Measurements from ENCODE around the gene CTNNA2.

The CTNNA2 gene

GRCh38 chr2:80153151-80153550 lies 640.3 kb downstream of the CTNNA2 start:
- H3K27ac ChIP-seq = no peak overlapping the region
- TF ChIP-seq, protein P1, sequence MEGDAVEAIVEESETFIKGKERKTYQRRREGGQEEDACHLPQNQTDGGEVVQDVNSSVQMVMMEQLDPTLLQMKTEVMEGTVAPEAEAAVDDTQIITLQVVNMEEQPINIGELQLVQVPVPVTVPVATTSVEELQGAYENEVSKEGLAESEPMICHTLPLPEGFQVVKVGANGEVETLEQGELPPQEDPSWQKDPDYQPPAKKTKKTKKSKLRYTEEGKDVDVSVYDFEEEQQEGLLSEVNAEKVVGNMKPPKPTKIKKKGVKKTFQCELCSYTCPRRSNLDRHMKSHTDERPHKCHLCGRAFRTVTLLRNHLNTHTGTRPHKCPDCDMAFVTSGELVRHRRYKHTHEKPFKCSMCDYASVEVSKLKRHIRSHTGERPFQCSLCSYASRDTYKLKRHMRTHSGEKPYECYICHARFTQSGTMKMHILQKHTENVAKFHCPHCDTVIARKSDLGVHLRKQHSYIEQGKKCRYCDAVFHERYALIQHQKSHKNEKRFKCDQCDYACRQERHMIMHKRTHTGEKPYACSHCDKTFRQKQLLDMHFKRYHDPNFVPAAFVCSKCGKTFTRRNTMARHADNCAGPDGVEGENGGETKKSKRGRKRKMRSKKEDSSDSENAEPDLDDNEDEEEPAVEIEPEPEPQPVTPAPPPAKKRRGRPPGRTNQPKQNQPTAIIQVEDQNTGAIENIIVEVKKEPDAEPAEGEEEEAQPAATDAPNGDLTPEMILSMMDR (IDR thresholded peaks at IDR 0.05) = no peak
- TF ChIP-seq ZFX (IDR thresholded peaks at IDR 0.05; ENCODE audit: borderline replicate concordance) = no peak

GRCh38 chr2:80153768-80154167 lies 640.9 kb downstream of the CTNNA2 start:
- H3K27ac ChIP-seq = no peak overlapping the region

DNA sequence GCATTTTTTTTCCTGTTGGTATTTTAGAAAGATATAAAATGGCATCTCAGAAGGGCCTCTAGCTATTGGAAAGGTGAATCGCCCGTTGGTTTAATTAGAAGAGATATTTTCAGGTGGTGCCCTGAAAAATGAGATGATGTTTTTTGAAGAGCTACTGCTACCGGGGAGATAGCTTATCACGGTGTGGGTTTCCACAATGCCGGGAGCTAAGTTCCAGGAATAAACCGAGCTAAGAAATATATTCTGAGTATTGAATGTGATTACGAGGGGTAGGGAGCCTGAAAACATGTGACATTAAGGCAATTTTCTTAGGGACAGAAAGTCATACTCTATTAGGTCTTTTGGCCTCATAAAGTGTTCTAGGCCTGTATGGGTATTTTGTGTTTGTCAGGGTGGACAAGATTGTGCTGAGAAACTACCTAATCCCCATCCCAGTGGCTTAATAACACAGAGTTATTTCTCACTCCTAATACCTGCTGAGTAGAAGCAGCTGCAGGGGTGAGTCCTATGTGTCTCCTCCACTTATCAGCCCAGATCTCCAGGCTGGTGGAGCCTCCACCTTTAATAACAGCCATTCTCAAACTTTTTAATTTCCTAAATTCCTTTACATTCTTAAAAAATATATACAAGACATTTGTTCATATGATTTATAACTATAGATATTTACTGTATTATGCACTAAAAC lies 641.5 kb downstream of the CTNNA2 start:
- no peak overlapping the region for H3K27ac ChIP-seq
- no peak for TF ChIP-seq ZFX (IDR thresholded peaks at IDR 0.05; ENCODE audit: borderline replicate concordance)
- TF ChIP-seq, protein P1 (IDR thresholded peaks at IDR 0.05) = no peak

More at GRCh38 chr2:80153768-80154167, 640.9 kb downstream of the CTNNA2 start:
- TF ChIP-seq, protein P1 (IDR thresholded peaks at IDR 0.05) = no peak
- no peak for TF ChIP-seq ZFX (IDR thresholded peaks at IDR 0.05; ENCODE audit: borderline replicate concordance)

GRCh38 chr2:80164375-80164774 lies 651.5 kb downstream of the CTNNA2 start:
- H3K27ac ChIP-seq = no peak overlapping the region
- no peak for TF ChIP-seq ZFX (IDR thresholded peaks at IDR 0.05; ENCODE audit: borderline replicate concordance)
- TF ChIP-seq, protein P1 (IDR thresholded peaks at IDR 0.05) = no peak

- no peak overlapping the region for H3K27ac ChIP-seq
- no peak for TF ChIP-seq ZFX (IDR thresholded peaks at IDR 0.05; ENCODE audit: borderline replicate concordance)
- TF ChIP-seq, protein P1 (IDR thresholded peaks at IDR 0.05) = no peak
These were observed 653.8 kb downstream of the CTNNA2 start for GRCh38 chr2:80166483-80167171.

GRCh38 chr2:80167284-80167808 lies 654.5 kb downstream of the CTNNA2 start:
- H3K27ac ChIP-seq = no peak overlapping the region
- TF ChIP-seq, protein P1 (IDR thresholded peaks at IDR 0.05) = no peak
- no peak for TF ChIP-seq ZFX (IDR thresholded peaks at IDR 0.05; ENCODE audit: borderline replicate concordance)

DNA sequence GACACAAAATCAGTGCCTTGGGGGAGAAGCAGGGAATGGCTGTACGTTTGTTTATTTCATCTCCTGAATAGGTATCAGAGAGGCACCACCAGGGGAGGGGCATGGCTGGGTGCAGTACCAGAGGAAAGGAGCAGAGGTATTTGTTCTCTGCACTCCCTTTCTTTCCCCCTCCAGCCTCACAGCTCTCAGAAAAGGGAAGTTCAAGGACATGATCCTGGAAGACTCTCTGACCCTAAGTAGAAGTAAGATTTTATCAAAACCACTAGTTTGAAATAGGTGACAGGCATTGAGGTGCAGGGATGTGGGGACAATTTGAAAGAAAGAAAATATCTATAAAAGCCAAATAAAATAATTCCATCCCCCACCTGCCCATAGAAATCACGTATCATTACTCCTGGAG lies 655.2 kb downstream of the CTNNA2 start:
- TF ChIP-seq ZFX (IDR thresholded peaks at IDR 0.05; ENCODE audit: borderline replicate concordance) = no peak
- TF ChIP-seq, protein P1 (IDR thresholded peaks at IDR 0.05) = no peak

More for the DNA sequence above, 655.2 kb downstream of the CTNNA2 start:
- H3K27ac ChIP-seq = no peak overlapping the region

Measured in 22Rv1 (cell line).